Measurements from ENCODE around the gene WBP1. TPM values are rescaled to one million over a fixed set of nuclear protein-coding genes. Genes with fewer than 3 reads are reported as not detected.
"Not testable (repeated sequence)": the region's sequence is repeated elsewhere in the genome, so short reads cannot be mapped to it uniquely, and the experiment has no call there.

The WBP1 gene
- total RNA-seq, 2 donors from 2014 or later: 48.4 to 56.6 TPM

DNA sequence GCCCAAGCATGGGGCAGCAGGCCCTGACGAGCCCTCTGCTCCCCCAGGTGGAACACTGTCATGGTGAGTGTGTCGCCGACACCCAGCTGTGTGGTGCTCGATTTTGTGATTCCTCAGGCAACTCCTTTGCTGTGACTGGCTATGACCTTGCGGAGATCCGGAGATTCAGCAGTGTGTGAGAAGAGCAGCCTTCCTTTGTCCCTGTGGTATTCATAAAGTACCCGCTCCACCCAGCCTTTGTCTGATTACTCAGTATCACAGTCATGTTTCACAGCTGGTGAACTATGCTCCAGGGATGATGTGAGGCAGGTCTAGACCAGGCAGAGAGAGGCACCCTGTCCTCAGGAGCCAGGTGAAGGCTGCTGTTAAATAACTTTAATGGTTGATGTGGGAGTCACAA, 32.7 kb upstream of the WBP1 start:
- no peak for ATAC-seq
- no peak for DNase-seq

DNA sequence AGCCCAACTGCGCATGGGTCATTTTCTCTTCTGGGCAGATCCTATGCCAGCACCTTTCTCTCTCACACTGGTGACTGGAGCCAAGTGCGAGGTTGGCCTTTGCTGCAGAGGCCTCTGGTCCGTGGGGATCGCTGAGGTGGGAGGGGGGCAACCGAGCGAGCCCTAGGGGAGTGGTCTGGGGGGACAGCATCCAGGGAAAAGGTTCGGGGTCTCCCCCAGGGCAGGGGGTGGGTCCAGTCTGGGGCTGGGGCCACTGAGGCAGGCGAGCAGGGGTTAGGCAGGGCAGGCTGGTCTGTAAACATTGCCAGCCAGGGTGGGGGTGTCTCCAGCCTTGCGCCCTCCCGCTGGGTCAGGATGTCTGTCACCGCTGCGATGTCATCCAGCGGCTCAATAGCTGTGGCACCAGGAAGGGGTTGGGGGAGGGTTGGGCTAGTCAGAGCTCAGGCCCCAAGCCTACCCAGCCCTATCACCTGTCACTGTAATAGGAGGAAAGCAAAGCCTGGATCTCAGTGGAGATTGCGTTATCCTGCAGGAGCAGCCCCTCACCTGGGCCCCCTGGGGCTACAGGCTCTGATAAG, 32.0 kb upstream of the WBP1 start:
- intact Hi-C loops (cut with DNase I, micrococcal nuclease): no loop called here
- ATAC-seq: no peak
- no peak for DNase-seq

More for the DNA sequence above, 32.7 kb upstream of the WBP1 start:
- intact Hi-C loops (cut with DNase I, micrococcal nuclease): no loop called here

DNA sequence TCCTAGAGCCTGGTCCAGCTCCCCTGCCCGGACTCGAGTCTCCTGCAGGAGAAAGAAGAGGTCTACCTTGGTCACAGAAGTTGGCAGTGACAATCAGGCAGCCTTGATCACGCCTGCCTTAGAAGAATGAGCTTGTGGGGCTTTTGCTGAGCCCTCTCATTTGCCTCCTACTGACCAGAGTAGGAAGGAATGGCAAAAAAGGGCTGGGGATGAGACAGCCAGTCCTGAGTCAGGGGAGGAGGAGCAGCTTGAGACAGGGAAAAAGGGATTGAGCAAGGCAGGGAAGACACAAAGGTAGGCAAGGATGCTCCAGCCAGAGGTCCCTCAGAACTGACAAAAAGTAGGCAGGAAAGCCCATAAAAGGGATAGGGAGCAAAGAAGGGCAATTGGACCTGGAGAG, 30.7 kb upstream of the WBP1 start:
- DNase-seq (no peak), ATAC-seq (no peak)
- intact Hi-C loops (cut with DNase I, micrococcal nuclease): no loop called here

DNA sequence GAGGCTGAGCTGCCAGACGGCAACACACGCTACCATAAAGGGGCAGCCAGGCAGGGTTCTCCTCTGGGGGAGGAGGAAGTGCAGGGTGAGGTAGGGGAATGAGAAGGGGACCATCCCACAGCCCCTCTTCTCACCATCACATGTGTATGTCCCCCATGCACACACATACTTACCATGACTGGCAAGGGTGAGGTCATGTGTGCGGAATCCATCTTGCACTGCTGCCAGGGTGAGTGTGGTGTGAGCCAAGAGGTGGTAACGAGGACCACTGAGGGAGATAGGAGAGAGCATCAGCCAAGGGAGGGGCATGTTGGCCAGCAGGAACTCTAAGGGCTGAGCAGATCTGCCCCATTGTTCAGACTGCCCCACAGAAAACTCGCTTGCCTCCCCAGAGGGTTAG, 29.6 kb upstream of the WBP1 start:
- intact Hi-C loops (cut with DNase I, micrococcal nuclease): no loop called here
- DNase-seq (no peak), ATAC-seq (no peak)

DNA sequence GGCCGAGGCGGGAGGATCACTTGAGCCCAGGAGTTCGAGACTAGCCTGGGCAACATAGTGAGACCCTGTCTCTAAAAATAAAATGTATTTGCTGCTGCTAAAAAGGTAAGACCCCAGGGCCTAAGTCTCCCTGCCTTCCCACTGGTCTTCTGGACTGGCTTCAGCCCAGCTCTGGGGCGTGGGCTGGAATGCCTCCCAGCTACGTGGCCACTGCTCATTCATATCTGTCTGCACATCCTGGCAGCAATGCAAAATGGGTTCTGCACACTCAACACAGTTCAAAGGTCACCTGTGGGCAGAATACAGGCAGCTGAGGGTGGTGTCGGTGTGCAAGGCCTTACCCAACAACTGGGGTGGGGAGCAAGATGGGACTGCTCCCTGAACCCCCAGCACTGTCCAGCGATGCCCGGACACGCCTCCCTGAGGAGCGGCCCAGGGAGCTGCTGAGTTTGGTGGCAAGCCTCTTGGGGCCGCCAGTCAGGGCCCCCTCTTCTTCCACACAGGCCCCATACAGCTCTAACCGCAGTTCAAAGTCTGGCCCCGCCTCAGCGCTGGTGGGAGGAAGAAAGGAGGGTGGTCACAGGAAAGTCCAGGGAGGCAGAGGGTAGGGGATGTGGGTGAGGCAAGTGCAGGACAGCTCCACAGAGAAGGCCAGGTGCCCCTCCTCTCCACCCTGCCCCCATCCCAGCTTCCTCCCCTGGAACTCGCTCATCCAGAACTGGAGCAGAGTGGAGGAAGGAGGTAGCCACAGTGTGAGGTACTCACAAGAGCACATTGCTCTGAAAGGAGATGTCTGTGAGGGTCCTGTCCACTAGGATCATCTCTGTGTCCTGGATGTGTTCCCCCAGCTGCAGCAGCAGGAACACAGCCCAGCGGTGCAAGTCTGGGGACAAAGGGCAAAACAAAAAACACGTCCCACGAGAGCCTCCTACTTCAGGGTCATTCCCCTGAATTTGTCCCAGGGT, 28.5 kb upstream of the WBP1 start:
- peak; percentile 81 for ATAC-seq
- DNase-seq: peak; percentile 59 to 76
- intact Hi-C loops (cut with DNase I, micrococcal nuclease): no loop called here

DNA sequence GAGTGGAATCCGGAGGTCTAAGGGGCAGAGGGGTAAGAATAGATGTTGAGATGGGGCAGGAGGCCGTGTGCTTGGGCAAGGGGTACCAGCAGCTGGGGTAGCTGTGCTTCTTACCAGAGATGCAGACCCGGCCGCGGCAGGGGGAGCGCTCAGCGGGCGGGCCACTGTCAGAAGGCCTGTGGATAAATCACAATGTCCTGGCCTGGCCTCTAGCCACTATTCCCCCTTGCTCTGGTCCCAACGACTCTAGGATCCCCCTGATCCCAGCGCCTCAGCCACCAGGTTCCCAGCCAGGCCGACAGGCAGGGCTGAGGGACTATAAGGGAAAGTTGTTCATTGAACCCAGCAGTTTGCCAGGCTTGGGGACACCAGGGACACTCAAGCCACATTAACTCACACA, 27.7 kb upstream of the WBP1 start:
- ATAC-seq (no peak), DNase-seq (no peak)
- intact Hi-C loops (cut with DNase I, micrococcal nuclease): no loop called here

DNA sequence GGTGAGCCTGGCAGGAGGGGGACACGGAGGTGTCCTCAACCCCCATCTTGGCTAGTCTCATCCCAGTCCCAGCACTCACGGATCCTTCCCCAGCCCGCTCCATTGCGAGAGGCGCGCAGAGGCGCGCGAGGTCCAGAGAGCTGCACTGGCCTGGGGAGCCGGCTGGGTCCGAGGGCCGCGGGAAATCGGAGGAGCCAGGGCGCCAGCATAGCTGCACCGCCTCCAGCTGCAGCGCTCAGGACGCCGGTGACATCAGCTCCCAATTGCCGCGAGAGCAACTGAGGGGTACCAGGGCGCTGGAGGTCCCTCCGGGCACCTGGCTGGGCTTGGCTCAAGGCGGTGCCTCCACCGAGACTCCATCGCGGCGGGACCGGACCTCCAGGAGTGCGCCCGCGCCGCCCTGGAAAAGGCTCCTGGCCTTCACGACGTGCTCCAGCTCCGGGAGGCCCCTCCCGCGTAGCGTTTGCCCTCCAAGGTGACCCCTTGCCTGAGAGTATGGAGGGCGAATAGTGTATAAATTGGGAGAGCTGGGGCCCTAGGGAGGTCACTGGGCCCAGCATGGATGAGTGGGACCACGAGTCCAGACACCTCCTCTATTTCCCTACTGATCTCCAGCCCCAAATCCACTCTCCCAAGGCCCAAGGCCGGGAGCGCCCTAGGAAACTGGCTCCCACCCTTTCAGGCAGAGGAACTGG, 22.0 kb upstream of the WBP1 start:
- intact Hi-C loops (cut with DNase I, micrococcal nuclease): no loop called here
- DNase-seq (no peak), ATAC-seq (no peak)

DNA sequence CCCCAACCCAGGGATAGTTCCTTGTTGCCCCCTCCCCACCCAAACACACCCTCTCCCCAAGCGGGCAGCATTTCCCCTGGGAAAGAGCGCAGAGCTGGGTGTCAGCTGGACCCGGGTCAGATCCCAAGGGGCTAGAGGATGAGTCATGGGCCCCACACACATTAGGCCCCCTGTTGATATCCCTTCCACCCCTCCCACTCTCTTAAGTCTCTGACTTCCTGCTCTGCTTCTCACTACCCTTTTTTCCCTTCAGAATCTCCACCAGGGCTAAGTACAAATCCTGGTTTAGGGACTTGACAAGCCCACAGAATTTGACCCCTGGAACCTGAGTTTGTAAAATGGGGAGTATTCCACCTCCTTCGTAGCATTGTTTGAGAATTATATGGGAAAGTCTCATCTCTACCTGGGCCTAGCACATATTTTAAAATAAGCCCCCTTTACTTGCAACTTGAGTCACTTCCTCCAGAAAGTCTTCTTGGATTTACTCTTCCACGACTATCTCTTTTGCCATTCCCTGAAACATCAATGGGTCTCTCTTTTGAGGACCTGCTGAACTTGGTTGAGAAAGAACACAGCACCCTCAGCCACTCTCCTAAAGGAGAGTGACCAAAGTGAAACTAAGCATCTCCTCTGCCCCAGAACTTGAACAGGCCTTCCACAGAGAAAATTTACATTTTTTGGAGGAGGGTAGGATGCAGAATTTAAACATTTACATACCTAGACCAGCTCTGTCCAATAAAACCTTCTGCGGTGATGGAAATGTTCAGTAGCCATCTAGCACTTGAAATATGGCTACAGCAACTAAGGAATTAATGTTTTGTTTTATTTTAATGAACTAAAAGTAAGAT, 21.2 kb upstream of the WBP1 start:
- ATAC-seq: no peak

DNA sequence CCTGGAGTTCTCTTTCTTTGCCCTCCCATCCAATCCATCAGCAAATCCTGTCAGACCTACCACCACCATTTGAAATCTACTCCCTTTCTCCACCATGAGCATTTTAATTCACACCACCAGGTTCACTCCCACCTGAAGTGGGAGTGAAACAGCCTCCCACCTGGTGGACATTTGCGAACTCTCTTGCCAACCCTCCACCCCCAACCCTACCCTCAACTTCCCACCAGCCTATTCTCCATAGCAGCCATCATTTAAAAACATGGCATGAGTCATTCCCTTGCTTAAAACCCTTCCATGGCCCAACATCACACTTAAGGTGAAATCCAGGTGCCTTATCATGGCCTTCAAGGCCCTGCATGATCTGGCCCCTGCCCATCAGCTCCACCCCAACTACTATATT, 20.0 kb upstream of the WBP1 start:
- intact Hi-C loops (cut with DNase I, micrococcal nuclease): no loop called here
- ATAC-seq (no peak), DNase-seq (no peak)

More for the DNA sequence above, 21.2 kb upstream of the WBP1 start:
- intact Hi-C loops (cut with DNase I, micrococcal nuclease): no loop called here
- no peak for DNase-seq

DNA sequence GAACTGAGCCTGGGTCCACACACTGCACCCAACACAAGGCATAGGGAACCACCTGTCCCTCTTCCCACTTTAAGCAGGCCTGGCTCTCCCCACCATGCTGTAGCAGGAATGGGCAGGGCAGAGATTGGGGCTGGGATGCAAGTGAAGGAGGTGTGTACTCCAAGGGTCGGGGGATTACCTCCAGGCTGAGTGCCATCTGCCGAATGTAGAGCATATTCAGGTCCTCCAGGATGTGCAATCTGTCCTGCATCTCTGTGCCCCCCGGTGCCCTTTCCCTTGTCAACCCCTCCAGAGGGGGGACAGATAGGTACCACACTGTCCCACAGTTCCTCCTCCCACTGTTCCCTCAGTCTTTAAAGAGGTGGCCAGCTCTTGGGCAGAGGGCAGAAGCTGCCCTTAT, 18.9 kb upstream of the WBP1 start:
- intact Hi-C loops (cut with DNase I, micrococcal nuclease): no loop called here
- DNase-seq (peak in 1 of 2 donors; percentile 29), ATAC-seq (no peak)

DNA sequence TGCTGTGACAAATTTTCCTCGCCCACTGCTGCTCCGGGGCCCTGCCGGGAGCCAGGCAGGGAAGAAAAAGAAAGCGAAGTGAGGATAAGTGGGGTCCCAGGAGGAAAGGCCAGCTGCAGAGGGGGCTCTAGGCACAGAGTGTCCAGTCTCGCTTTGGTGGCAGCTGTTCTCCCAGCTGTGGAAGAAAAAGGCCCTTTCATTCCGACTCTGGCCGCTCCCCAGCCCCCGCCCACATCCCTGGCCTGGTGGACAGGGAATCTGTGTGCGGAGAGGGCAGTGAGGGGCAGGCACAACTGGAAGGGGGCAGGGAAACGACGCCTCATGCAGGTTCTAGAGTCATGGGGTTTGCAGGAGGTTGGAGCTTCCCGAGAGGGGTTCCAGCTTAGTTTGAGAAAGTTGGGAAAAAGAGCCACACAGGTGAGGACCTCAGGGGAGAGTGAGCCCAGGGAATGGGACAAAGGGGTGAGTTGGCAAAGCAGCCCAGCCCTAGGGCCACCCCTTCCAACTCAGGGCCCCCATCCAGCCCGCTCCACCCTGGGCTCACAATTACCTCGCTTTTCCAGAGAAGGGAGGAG, 18.3 kb upstream of the WBP1 start:
- DNase-seq: peak; percentile 54 to 60
- intact Hi-C loops (cut with DNase I, micrococcal nuclease): no loop called here
- ATAC-seq: no peak

DNA sequence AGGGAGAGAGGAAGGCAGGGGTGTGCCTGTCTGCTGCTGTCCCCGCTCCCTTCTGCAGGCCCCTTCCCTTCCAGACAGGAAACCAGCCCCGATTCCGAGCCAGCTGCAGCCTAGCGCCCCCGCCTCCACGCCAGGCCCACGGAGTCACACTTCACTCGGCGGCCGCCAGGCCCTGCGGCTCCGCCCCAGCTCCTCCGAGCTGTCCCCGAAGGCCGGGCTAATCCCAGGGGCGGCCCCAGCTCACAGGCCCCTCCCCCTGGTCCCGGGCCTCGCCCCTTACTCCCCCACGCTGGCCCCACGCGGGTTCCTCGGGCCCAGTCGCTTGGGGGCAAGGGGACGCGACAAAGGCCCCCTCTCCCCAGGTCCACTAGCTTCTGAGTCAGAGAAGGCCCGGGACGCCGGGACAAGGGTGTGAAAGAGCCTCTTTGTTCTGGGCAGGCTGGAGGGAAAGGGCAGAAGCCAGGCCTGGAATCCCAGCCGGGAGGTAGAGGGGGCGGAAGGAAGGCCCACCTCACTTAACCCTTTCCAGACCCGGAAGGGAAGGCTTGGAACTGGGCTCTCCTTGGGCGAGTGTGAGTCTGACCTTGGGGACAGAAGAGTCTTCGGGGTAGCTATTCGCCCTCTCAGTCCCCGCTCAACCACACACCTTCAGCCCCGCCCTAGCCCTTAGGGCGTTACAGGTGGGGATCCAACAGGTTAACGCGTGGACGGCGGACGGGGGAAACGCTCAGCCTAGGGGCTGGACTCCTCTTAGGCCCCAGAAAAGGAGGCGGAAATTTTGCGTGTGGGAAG, 17.7 kb upstream of the WBP1 start:
- ATAC-seq: peak; percentile 77
- peak; percentile 88 to 90 for DNase-seq
- intact Hi-C loops (cut with DNase I, micrococcal nuclease): no loop called here

DNA sequence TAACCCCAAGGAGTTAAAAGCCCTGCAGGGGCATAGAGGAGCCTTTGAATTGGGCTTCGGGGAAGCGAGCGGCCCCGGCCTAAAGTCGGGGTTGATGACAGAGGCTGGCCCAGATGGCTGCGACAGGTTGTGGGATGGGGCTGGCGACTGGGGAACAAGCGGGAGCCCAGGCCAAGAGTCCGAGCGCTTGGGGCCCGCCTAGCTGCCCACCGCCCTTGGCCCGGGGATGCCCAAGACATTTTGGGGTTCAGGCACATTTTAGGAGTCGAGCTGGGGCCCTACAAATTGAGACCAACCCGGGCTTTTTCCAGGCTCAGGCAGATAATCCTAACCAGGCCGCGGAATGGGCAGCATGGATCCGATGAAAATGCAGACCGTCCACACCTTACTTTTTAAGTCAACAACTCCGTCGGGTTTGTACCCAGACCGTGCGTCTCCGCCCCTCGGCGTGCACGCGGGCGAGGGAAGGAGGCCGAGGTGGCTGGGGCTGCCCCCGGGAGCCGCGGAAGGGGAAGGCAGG, 17.0 kb upstream of the WBP1 start:
- DNase-seq: no peak
- peak; percentile 39 for ATAC-seq
- intact Hi-C loops (cut with DNase I, micrococcal nuclease): no loop called here

DNA sequence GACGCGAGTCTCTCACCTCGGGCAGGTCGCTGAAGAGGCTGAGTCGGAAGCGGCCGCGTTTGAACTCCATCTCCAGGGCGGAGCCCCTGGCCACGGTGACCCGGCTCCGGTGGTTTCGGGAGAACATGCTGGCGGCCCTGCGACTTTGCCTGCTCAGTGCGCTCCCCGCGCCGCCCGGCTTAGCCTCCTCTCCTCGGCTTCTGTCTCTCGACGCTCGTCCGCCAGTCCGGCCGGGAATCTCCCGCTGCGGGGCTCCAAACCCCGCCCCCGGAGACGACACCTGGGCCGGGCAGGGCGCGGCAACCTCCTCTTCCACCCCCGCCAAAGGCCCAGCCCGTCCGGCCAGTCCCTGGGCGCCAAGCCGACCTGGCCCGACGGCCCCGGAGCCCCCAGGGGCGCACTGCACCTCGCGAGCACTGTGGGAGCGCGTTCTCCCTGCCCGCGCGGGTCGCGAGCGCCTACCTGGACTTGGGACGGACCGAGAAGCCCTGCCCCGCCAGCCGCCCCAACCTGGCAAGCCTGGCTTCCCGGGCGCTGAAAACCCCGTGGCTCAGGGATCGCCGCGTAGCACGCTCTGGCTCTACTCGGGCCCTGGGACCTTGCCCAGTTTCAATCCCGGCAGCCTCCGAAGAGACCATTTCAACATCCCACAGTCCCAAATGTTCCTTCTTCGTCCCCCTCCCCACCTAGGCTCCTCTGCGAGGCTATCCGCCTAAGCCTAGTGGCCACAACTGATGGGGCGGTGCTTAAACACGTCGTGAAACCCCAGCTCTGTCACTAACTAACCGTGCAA, 16.4 kb upstream of the WBP1 start, which contains the start of gene RTKN:
Gene RTKN (minus strand): TSS at position 248 of the 793 bp plus-strand sequence. CDS start 121 bp downstream, at position 127.
- ATAC-seq (peak; percentile 71), DNase-seq (peak; percentile 79 to 85)
- intact Hi-C loops (cut with DNase I, micrococcal nuclease): no loop called here

DNA sequence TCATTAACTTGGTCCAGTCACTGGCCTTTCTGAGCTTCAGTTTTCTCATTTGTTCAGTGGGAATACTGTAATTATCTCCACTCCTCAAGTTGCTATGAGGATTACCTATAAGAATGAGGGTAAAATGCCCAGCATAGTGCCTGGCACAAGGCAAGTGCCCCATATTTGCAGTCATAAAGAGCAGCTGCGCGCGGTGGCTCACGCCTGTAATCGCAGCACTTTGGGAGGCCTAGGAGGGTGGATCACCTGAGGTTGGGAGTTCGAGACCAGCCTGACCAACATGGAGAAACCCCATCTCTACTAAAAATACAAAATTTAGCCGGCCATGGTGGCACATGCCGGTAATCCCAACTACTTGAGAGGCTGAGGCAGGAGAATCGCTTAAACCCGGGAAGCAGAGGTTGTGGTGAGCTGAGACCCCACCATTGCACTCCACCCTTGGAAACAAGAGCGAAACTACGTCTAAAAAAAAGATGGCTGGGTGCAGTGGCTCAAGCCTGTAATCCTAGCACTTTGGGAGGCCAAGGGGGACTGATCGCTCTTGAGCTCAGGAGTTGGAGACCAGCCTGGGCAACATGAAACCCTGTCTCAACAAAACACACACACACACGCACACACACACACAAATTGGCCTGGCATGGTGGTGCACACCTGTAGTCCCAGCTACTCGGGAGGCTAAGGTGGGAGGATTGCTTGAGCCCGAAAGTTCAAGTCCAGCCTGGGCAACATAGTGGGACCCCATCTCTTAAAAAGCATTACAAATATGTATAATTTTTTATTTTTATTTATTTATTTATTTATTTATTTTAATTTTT, 15.5 kb upstream of the WBP1 start:
- intact Hi-C loops (cut with DNase I, micrococcal nuclease); ATAC-seq: not testable (repeated sequence)
- DNase-seq: peak in 1 of 2 donors; percentile 39

Data from left colon (tissue), 2 donors.